ENCODE results near the gene EFCAB11. TPM values are rescaled to one million over a fixed set of nuclear protein-coding genes. Genes with fewer than 3 reads are reported as not detected.

The EFCAB11 gene
- 10 to 100 TPM in 1 of 4 donors, 1 to 10 TPM in 3; 3.3 to 15.6 (median 6.9) TPM for total RNA-seq

GRCh38 chr14:89954070-89955021 lies at the start of gene EFCAB11:
Gene EFCAB11, minus strand, starts transcription at chr14:89954730. Its CDS starts 70 bp downstream, at chr14:89954660.
- Histone ChIP-seq H3K27me3 (no peaks in the 10 kb centered on the region), H3K27ac (peak within 1 kb of the TSS; percentile 90 to 99 (median 94)), H3K9me3 (no peaks in the 10 kb centered on the region), H3K4me1 (peaks cover 0 to 24% (median 4%) of the 10 kb centered on the region in 4 donors), H3K36me3 (peaks cover 0 to 4% (median 0%) of the 10 kb centered on the region in 3 donors), H3K4me3 (peak within 1 kb of the TSS; percentile 78 to 94 (median 86))
- TF ChIP-seq POLR2A (IDR thresholded peaks at IDR 0.05) = peak in 1 of 2 donors; percentile 27
- TF ChIP-seq CTCF (IDR thresholded peaks at IDR 0.05) = peak in 2 of 6 experiments; percentile 4 to 8
- DNase-seq = peak; percentile 95 to 98 (median 96)

GRCh38 chr14:90003526-90004307 lies 49.2 kb upstream of the EFCAB11 start:
- Histone ChIP-seq H3K4me1 (no peaks in the 10 kb centered on the region), H3K36me3 (peaks cover 0 to 11% (median 0%) of the 10 kb centered on the region in 3 donors), H3K27me3 (no peaks in the 10 kb centered on the region), H3K27ac (no peak overlapping the region), H3K9me3 (no peaks in the 10 kb centered on the region), H3K4me3 (no peak overlapping the region)
- no peak for DNase-seq
- no peak for TF ChIP-seq CTCF (IDR thresholded peaks at IDR 0.05)
- TF ChIP-seq POLR2A (IDR thresholded peaks at IDR 0.05) = no peak

- no peaks in the 10 kb centered on the region for H3K27me3 ChIP-seq
- DNase-seq = no peak
- TF ChIP-seq CTCF (IDR thresholded peaks at IDR 0.05) (no peak), POLR2A (IDR thresholded peaks at IDR 0.05) (no peak)
- no peak overlapping the region for H3K27ac ChIP-seq
- no peak overlapping the region for H3K4me3 ChIP-seq
- no peaks in the 10 kb centered on the region for H3K9me3 ChIP-seq
- H3K36me3 ChIP-seq = peaks cover 0 to 24% (median 0%) of the 10 kb centered on the region in 3 donors
- H3K4me1 ChIP-seq = no peaks in the 10 kb centered on the region
Measured at GRCh38 chr14:90000935-90001334, 46.4 kb upstream of the EFCAB11 start.

GRCh38 chr14:89996963-89997362 lies 42.4 kb upstream of the EFCAB11 start:
- DNase-seq = no peak
- Histone ChIP-seq H3K36me3 (peaks cover 0 to 54% (median 0%) of the 10 kb centered on the region in 3 donors), H3K4me3 (no peak overlapping the region), H3K27ac (no peak overlapping the region), H3K9me3 (no peaks in the 10 kb centered on the region), H3K27me3 (no peaks in the 10 kb centered on the region), H3K4me1 (no peaks in the 10 kb centered on the region)
- TF ChIP-seq POLR2A (IDR thresholded peaks at IDR 0.05) = no peak
- TF ChIP-seq CTCF (IDR thresholded peaks at IDR 0.05) = no peak

GRCh38 chr14:89992273-89992672 lies 37.7 kb upstream of the EFCAB11 start:
- TF ChIP-seq CTCF (IDR thresholded peaks at IDR 0.05) = no peak
- no peak for TF ChIP-seq POLR2A (IDR thresholded peaks at IDR 0.05)
- no peak for DNase-seq
- Histone ChIP-seq H3K9me3 (no peaks in the 10 kb centered on the region), H3K4me1 (no peaks in the 10 kb centered on the region), H3K27me3 (no peaks in the 10 kb centered on the region), H3K36me3 (peaks cover 0 to 61% (median 0%) of the 10 kb centered on the region in 3 donors), H3K27ac (no peak overlapping the region), H3K4me3 (no peak overlapping the region)
